Kidney epithelial cell (primary cell): Measurements from ENCODE around the gene AIFM1. TPM values are rescaled to one million over a fixed set of nuclear protein-coding genes. Genes with fewer than 3 reads are reported as not detected.

Experiments
- DNase-seq: peaks from one replicate; pipeline ENCODE4 v3.0.0-alpha.2; 2010; ENCODE audit warnings: low read depth
- H3K27me3 ChIP-seq: 2 replicates; pipeline ENCODE4 v1.6.0; 2011; ENCODE audit warnings: low read length; ENCODE audit not compliant: control insufficient read depth, insufficient read depth
- H3K36me3 ChIP-seq: 2 replicates; pipeline ENCODE4 v1.5.1; 2011; ENCODE audit warnings: low read length; ENCODE audit not compliant: control insufficient read depth, insufficient read depth
- H3K4me3 ChIP-seq: 2 replicates; pipeline ENCODE4 v1.5.1; 2011; ENCODE audit warnings: low read depth, mild to moderate bottlenecking, control low read depth, low read length
- CTCF ChIP-seq: IDR thresholded peaks from 2 replicates; pipeline ENCODE4 v1.5.1; 2011; ENCODE audit warnings: mild to moderate bottlenecking, moderate library complexity, low read length, control low read depth, inconsistent platforms; ENCODE audit not compliant: insufficient read depth, poor library complexity, severe bottlenecking
- total RNA-seq: library from RNA; depleted of rRNA; stranded (reverse); fragments of >200 nt; gene quantifications from 2 replicates; pipeline ENCODE4 v1.2.3, GENCODE V29; 2015

Gene AIFM1
- total RNA-seq, 1 donor from 2014 or later, result 27.2 TPM

GRCh38 chrX:130095249-130096030 is 70.2 kb downstream of the AIFM1 start:
- no peak overlapping the region for H3K4me3 ChIP-seq
- no peak for DNase-seq
- TF ChIP-seq CTCF, result no peak

GRCh38 chrX:130094696-130095095 is 70.9 kb downstream of the AIFM1 start:
- DNase-seq, result no peak
- H3K36me3 ChIP-seq, result no peaks in the 10 kb centered on the region
- H3K27me3 ChIP-seq, result no peaks in the 10 kb centered on the region
- no peak overlapping the region for H3K4me3 ChIP-seq
- TF ChIP-seq CTCF, result no peak

More at GRCh38 chrX:130095249-130096030, 70.2 kb downstream of the AIFM1 start:
- H3K27me3 ChIP-seq, result no peaks in the 10 kb centered on the region
- H3K36me3 ChIP-seq, result no peaks in the 10 kb centered on the region

GRCh38 chrX:130093271-130093670 is 72.4 kb downstream of the AIFM1 start:
- no peaks in the 10 kb centered on the region for H3K36me3 ChIP-seq
- H3K4me3 ChIP-seq, result no peak overlapping the region
- H3K27me3 ChIP-seq, result no peaks in the 10 kb centered on the region
- no peak for TF ChIP-seq CTCF
- DNase-seq, result no peak

GRCh38 chrX:130091980-130092522 is 73.6 kb downstream of the AIFM1 start:
- Histone ChIP-seq H3K36me3 (no peaks in the 10 kb centered on the region), H3K27me3 (no peaks in the 10 kb centered on the region), H3K4me3 (no peak overlapping the region)
- DNase-seq, result no peak
- no peak for TF ChIP-seq CTCF

- no peak for DNase-seq
- Histone ChIP-seq H3K27me3 (no peaks in the 10 kb centered on the region), H3K4me3 (no peak overlapping the region), H3K36me3 (no peaks in the 10 kb centered on the region)
- no peak for TF ChIP-seq CTCF
Measured at GRCh38 chrX:130090364-130090763, 75.3 kb downstream of the AIFM1 start.
